Glutamatergic neuron (in vitro differentiated cells): ENCODE results near the gene MANEAL. TPM values are rescaled to one million over a fixed set of nuclear protein-coding genes. Genes with fewer than 3 reads are reported as not detected.
A peak's percentile ranks its signal among the peaks of the same experiment; 100 is the strongest.

Source experiments
- DNase-seq: peaks from one replicate; pipeline ENCODE4 v3.0.0; 2022
- H3K27ac Mint-ChIP-seq: one replicate; pipeline ENCODE4 v1.8.0; 2020; ENCODE audit warnings: mild to moderate bottlenecking, mixed read lengths, inconsistent platforms; ENCODE audit not compliant: unreplicated experiment
- H3K27me3 Mint-ChIP-seq: one replicate; pipeline ENCODE4 v1.8.0; 2020; ENCODE audit warnings: mild to moderate bottlenecking, moderate library complexity, mixed read lengths, inconsistent platforms; ENCODE audit not compliant: unreplicated experiment
- H3K36me3 Mint-ChIP-seq: one replicate; pipeline ENCODE4 v1.8.0; 2020; ENCODE audit warnings: mild to moderate bottlenecking, mixed read lengths, inconsistent platforms; ENCODE audit not compliant: unreplicated experiment
- H3K4me1 Mint-ChIP-seq: one replicate; pipeline ENCODE4 v1.8.0; 2020; ENCODE audit warnings: mild to moderate bottlenecking, low read depth, mixed read lengths, inconsistent platforms; ENCODE audit not compliant: unreplicated experiment
- H3K4me3 Mint-ChIP-seq: one replicate; pipeline ENCODE4 v1.8.0; 2020; ENCODE audit warnings: mild to moderate bottlenecking, mixed read lengths, inconsistent platforms; ENCODE audit not compliant: unreplicated experiment
- H3K9me3 Mint-ChIP-seq: one replicate; pipeline ENCODE4 v1.8.0; 2020; ENCODE audit warnings: mild to moderate bottlenecking, moderate library complexity, mixed read lengths, inconsistent platforms; ENCODE audit not compliant: unreplicated experiment
- total RNA-seq: library from RNA; stranded (reverse); fragmentation: NEBNext Ultra II Directional; extraction: Animal tissue kit (Norgen Biotek cat#: 25700); gene quantifications from one replicate; pipeline ENCODE4 v1.2.1, GENCODE V29; 2021; ENCODE audit not compliant: unreplicated experiment
- TF ChIP-seq, protein P1 (sequence below): fragments of 200-600 bp; sonication (generic); IDR thresholded peaks from one replicate; pipeline ENCODE4 v1.5.0; 2021; ENCODE audit not compliant: partially characterized antibody, unreplicated experiment

Gene MANEAL
- total RNA-seq, 1 donor from 2014 or later, result 112 TPM

DNA sequence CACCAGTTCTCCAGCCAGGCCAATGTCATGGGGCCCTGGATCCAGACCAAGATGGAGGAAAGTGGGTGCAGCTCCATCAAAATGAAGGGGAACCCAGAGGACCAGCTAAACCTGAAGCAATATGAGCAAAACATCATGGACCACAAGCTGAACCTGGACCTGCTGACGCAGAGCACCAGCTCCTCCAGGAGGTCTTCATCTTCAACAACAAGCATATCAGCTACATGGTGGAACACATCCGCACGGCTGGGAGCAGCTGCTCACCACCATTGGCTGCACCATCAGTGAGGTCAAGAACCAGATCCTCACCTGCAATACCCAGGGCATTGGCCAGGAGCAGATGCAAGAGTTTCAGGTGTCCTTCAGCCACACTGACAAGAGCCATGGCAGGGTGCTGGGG lies 15.0 kb upstream of the MANEAL start:
- no peak for DNase-seq
- H3K36me3 Mint-ChIP-seq, result no peaks in the 10 kb centered on the region
- peaks cover 2% of the 10 kb centered on the region for H3K27me3 Mint-ChIP-seq
- no peak overlapping the region for H3K4me3 Mint-ChIP-seq
- H3K9me3 Mint-ChIP-seq, result peaks cover 2% of the 10 kb centered on the region
- no peak overlapping the region for H3K27ac Mint-ChIP-seq
- no peaks in the 10 kb centered on the region for H3K4me1 Mint-ChIP-seq
- TF ChIP-seq, protein P1, sequence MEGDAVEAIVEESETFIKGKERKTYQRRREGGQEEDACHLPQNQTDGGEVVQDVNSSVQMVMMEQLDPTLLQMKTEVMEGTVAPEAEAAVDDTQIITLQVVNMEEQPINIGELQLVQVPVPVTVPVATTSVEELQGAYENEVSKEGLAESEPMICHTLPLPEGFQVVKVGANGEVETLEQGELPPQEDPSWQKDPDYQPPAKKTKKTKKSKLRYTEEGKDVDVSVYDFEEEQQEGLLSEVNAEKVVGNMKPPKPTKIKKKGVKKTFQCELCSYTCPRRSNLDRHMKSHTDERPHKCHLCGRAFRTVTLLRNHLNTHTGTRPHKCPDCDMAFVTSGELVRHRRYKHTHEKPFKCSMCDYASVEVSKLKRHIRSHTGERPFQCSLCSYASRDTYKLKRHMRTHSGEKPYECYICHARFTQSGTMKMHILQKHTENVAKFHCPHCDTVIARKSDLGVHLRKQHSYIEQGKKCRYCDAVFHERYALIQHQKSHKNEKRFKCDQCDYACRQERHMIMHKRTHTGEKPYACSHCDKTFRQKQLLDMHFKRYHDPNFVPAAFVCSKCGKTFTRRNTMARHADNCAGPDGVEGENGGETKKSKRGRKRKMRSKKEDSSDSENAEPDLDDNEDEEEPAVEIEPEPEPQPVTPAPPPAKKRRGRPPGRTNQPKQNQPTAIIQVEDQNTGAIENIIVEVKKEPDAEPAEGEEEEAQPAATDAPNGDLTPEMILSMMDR, result no peak

DNA sequence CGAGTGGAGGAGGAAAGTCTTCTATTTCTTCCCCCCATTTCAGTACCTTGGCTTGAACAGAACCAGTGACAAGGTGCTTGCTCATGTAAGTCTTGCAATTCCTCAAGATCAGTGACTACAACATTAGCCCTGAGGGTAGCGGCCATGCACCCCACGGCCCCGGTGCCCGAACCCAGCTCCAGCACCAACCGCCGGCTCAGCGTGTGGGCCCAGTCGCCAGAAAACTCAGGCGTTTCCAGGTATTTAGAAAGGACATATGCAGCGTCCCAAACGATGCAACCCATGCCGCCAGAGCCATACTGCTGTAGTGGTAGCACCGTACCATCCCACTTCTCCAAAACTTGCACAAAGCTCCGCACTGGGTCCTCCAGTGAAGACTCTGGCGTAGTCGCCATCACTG lies 11.2 kb upstream of the MANEAL start:
- Mint-ChIP-seq H3K27me3 (peaks cover 4% of the 10 kb centered on the region), H3K36me3 (no peaks in the 10 kb centered on the region), H3K4me1 (no peaks in the 10 kb centered on the region), H3K4me3 (no peak overlapping the region), H3K27ac (no peak overlapping the region), H3K9me3 (peaks cover 3% of the 10 kb centered on the region)
- no peak for DNase-seq
- TF ChIP-seq, protein P1, result no peak

DNA sequence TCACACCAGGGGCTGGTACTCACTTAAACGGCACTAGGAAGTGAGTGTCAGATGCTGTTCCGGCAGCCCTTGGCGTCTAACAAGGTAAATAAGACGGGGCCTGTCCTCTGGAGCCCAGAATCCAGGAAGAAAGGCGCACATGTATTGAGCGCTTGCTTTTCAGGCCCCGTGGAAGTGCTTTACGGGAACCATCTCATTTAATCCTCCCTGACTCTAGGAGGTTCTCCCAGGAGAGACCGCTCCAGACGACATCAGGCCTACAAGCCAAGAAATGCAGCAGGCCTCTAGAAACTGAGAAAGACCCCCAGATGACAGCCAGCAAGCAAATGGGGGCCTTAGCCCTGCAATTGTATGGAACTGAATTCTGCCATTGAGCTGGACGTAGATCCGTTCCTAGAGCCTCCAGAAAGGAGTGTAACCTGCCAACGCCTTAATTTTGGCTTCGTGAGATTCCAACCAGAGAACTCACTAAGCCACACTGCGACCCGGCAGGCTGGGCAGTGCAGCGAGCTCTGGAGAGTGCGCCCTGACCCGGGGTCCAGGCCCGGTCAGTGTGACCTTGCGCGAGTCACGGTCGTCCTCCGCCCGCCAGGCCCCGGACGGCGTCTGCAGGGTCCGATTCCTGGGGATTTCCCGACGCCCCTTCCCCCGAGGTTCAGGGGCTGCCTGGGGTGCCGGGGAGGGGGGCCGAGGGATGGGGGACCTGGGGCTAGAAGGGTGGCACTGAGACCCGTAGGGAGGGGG lies 532 bp upstream of the MANEAL start:
- Mint-ChIP-seq H3K9me3 (peaks cover 2% of the 10 kb centered on the region), H3K36me3 (peaks cover 2% of the 10 kb centered on the region), H3K4me1 (no peaks in the 10 kb centered on the region), H3K27ac (no peak overlapping the region), H3K27me3 (peaks cover 9% of the 10 kb centered on the region), H3K4me3 (peak overlapping the region; percentile 69)
- TF ChIP-seq, protein P1, result no peak
- DNase-seq, result peak; percentile 25

DNA sequence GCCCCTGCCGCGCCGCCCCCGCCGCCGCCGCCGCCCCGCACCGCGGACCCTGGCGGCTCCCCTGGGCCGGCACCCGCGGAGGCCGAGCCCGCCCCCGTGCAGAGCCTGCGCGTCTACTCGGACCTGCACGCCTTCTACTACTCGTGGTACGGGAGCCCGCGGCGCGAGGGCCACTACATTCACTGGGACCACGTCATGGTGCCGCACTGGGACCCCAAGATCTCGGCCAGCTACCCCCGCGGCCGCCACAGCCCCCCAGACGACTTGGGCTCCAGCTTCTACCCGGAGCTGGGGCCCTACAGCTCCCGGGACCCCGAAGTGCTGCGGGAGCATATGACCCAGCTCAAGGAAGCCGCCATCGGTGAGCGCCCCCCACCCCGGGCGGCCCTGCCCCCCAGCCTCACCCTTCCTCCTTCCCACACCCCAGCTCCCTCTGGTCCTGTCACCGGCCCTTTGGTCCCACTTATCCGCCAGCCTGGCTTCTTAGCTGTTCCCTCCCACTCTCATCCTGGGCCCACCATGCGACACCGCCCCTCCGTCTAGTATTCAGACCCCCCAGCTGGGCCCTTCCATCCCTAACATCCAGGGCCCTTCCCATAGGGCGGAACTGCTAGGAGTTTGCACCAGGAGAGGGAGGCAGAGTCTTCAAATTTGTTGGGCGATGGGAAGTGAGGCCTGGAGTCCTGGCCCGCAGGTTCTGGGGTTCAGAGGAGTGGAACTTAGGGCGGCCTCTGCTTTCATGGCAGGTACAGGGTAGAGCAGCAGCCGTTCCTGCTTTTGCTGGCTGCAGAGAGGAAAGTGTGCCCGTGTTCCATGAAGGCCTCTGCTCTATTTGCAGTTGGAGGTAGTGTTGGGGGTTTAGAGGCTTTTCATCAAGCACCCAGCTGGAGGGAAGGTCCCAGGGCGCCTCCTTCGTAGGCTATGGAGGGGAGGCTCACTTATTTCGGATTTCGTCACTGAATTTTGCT lies 1.0 kb downstream of the MANEAL start:
- peaks cover 4% of the 10 kb centered on the region for H3K36me3 Mint-ChIP-seq
- peak overlapping the region; percentile 97 for H3K4me3 Mint-ChIP-seq
- TF ChIP-seq, protein P1, result no peak
- H3K27ac Mint-ChIP-seq, result peak overlapping the region; percentile 94
- no peaks in the 10 kb centered on the region for H3K4me1 Mint-ChIP-seq
- DNase-seq, result peak; percentile 43
- H3K9me3 Mint-ChIP-seq, result peaks cover 3% of the 10 kb centered on the region
- H3K27me3 Mint-ChIP-seq, result peaks cover 9% of the 10 kb centered on the region
